Measurements from ENCODE around the gene NEU4.

- no peak for TF ChIP-seq POLR2AphosphoS5 (IDR thresholded peaks at IDR 0.05; ENCODE audit: low read depth, low read length)
- TF ChIP-seq, protein P1, sequence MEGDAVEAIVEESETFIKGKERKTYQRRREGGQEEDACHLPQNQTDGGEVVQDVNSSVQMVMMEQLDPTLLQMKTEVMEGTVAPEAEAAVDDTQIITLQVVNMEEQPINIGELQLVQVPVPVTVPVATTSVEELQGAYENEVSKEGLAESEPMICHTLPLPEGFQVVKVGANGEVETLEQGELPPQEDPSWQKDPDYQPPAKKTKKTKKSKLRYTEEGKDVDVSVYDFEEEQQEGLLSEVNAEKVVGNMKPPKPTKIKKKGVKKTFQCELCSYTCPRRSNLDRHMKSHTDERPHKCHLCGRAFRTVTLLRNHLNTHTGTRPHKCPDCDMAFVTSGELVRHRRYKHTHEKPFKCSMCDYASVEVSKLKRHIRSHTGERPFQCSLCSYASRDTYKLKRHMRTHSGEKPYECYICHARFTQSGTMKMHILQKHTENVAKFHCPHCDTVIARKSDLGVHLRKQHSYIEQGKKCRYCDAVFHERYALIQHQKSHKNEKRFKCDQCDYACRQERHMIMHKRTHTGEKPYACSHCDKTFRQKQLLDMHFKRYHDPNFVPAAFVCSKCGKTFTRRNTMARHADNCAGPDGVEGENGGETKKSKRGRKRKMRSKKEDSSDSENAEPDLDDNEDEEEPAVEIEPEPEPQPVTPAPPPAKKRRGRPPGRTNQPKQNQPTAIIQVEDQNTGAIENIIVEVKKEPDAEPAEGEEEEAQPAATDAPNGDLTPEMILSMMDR (IDR thresholded peaks at IDR 0.05) = no peak
- no peak for TF ChIP-seq REST (IDR thresholded peaks at IDR 0.05; ENCODE audit: insufficient read depth in 1 of 2, low read depth in 2 of 2, low read length in 1 of 2)
- TF ChIP-seq SIN3A (IDR thresholded peaks at IDR 0.05; ENCODE audit: borderline replicate concordance, insufficient read depth, low read depth, low read length) = no peak
- no peak for TF ChIP-seq TCF7L2 (IDR thresholded peaks at IDR 0.05; ENCODE audit: low read depth, low read length)
These were observed 53.1 kb downstream of the NEU4 start for GRCh38 chr2:241862093-241862492.

Data from Panc1 (cell line).